Occipital lobe (tissue), 2 donors: ENCODE data around the gene HLA-DOB. TPM values are rescaled to one million over a fixed set of nuclear protein-coding genes. Genes with fewer than 3 reads are reported as not detected.

Experiments
- DNase-seq: peaks from one replicate; lab custom pipeline; 2025; lab: John Stamatoyannopoulos, UW
- total RNA-seq: library from RNA; depleted of rRNA; stranded (reverse); fragments of >200 nt; gene quantifications from one replicate; pipeline ENCODE4 v1.2.3, GENCODE V29; 2014

The HLA-DOB gene
- total RNA-seq, 1 donor from 2014 or later, result not detected

- DNase-seq, result peak; percentile 92
Measured at GRCh38 chr6:32843979-32844838, 27.4 kb upstream of the HLA-DOB start, which contains the start of gene PSMB8. TSS of gene PSMB8 (minus strand) at chr6:32844047. CDS start at chr6:32843996, 51 bp downstream.

GRCh38 chr6:32843331-32843978 lies 26.7 kb upstream of the HLA-DOB start:
- DNase-seq, result no peak

- DNase-seq, result no peak
Measured at GRCh38 chr6:32842690-32843089, 25.9 kb upstream of the HLA-DOB start.

GRCh38 chr6:32842021-32842650 lies 25.3 kb upstream of the HLA-DOB start:
- DNase-seq, result no peak

- DNase-seq, result no peak
Measured at GRCh38 chr6:32840604-32841246, 23.9 kb upstream of the HLA-DOB start.

GRCh38 chr6:32839356-32839755 lies 22.6 kb upstream of the HLA-DOB start:
- no peak for DNase-seq

GRCh38 chr6:32838114-32838958 lies 21.5 kb upstream of the HLA-DOB start, which contains the start of gene TAP2:
TSS of gene TAP2 (minus strand) at chr6:32838739. CDS start at chr6:32838233, 506 bp downstream.
- peak; percentile 95 for DNase-seq

- DNase-seq, result no peak
Measured at GRCh38 chr6:32837651-32838113, 20.9 kb upstream of the HLA-DOB start.

GRCh38 chr6:32836873-32837272 lies 20.1 kb upstream of the HLA-DOB start:
- no peak for DNase-seq

GRCh38 chr6:32835167-32835893 lies 18.5 kb upstream of the HLA-DOB start:
- no peak for DNase-seq

GRCh38 chr6:32833664-32834063 lies 16.9 kb upstream of the HLA-DOB start:
- DNase-seq, result no peak

GRCh38 chr6:32832535-32832934 lies 15.7 kb upstream of the HLA-DOB start:
- DNase-seq, result no peak

- DNase-seq, result no peak
Measured at GRCh38 chr6:32830936-32831335, 14.1 kb upstream of the HLA-DOB start.

GRCh38 chr6:32830017-32830416 lies 13.2 kb upstream of the HLA-DOB start:
- DNase-seq, result no peak

- no peak for DNase-seq
Measured at GRCh38 chr6:32829495-32829894, 12.7 kb upstream of the HLA-DOB start.

- DNase-seq, result no peak
Measured at GRCh38 chr6:32827025-32827424, 10.2 kb upstream of the HLA-DOB start.

- no peak for DNase-seq
Measured at GRCh38 chr6:32825966-32826365, 9.2 kb upstream of the HLA-DOB start.

GRCh38 chr6:32819729-32820128 lies 2.9 kb upstream of the HLA-DOB start:
- no peak for DNase-seq

- DNase-seq, result no peak
Measured at GRCh38 chr6:32818867-32819266, 2.1 kb upstream of the HLA-DOB start.

- no peak for DNase-seq
Measured at GRCh38 chr6:32815996-32816395, 806 bp downstream of the HLA-DOB start.
